Measurements from ENCODE around the gene PRKCA.

PRKCA gene

DNA sequence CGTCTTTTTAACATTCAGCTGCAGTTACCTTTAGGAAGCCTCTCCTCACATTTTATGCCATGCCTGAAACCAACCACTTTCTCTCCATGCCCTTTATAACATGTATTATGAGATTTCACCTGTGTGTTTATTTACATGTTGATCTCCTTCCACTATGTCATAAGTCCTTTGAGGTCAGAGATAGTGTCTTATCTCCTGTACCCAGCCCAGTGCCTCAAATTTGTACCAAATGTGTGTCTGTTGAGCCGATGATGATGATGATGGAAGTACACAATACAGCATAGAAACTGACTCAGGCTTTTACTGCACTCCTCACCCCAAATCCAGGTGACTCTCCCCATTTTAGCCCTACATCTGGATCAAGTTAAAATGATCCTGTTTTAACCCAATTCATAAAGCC, 353.0 kb downstream of the PRKCA start:
- TF ChIP-seq CREB1 (IDR thresholded peaks at IDR 0.05; ENCODE audit: low read depth): no peak
- no peak for TF ChIP-seq RAD21 (IDR thresholded peaks at IDR 0.05; ENCODE audit: low read depth)
- no peak for TF ChIP-seq EP300 (IDR thresholded peaks at IDR 0.05; ENCODE audit: borderline replicate concordance)
- TF ChIP-seq FOXM1 (IDR thresholded peaks at IDR 0.05; ENCODE audit: borderline replicate concordance, low read depth): no peak
- TF ChIP-seq NFIC (IDR thresholded peaks at IDR 0.05): no peak
- TF ChIP-seq TEAD4 (IDR thresholded peaks at IDR 0.05): no peak

DNA sequence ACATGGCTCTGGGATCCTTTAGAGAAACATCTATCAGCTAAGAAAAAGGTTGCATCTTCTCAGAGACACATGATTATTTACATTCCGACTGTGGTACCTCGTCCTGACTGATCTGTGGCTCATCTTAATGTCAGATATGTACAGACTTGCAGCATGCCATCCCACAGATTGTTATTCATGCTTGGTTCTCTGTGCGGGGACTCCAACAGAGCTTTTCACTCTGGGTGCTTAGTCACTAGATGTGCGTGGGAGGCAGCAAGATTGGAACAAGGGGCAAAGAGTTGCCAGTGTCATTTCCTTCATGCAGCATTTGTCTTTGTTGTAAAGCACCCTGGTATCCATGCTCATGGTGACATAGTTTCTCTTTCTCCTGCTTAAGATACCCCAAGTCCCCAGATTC, 353.4 kb downstream of the PRKCA start:
- no peak for TF ChIP-seq TEAD4 (IDR thresholded peaks at IDR 0.05)
- TF ChIP-seq TAF1 (IDR thresholded peaks at IDR 0.05; ENCODE audit: low read depth): no peak
- no peak for TF ChIP-seq EGR1 (IDR thresholded peaks at IDR 0.05)
- no peak for TF ChIP-seq NFIC (IDR thresholded peaks at IDR 0.05)
- no peak for TF ChIP-seq TCF12 (IDR thresholded peaks at IDR 0.05; ENCODE audit: low read depth)
- no peak for TF ChIP-seq CREB1 (IDR thresholded peaks at IDR 0.05; ENCODE audit: low read depth)
- no peak for TF ChIP-seq ZBTB7A (IDR thresholded peaks at IDR 0.05; ENCODE audit: low read depth)
- TF ChIP-seq RAD21 (IDR thresholded peaks at IDR 0.05; ENCODE audit: low read depth): no peak
- TF ChIP-seq, protein P1, sequence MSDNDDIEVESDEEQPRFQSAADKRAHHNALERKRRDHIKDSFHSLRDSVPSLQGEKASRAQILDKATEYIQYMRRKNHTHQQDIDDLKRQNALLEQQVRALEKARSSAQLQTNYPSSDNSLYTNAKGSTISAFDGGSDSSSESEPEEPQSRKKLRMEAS (IDR thresholded peaks at IDR 0.05): no peak
- TF ChIP-seq, protein P2, sequence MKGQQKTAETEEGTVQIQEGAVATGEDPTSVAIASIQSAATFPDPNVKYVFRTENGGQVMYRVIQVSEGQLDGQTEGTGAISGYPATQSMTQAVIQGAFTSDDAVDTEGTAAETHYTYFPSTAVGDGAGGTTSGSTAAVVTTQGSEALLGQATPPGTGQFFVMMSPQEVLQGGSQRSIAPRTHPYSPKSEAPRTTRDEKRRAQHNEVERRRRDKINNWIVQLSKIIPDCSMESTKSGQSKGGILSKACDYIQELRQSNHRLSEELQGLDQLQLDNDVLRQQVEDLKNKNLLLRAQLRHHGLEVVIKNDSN (IDR thresholded peaks at IDR 0.05): no peak
- no peak for TF ChIP-seq EP300 (IDR thresholded peaks at IDR 0.05; ENCODE audit: borderline replicate concordance)
- no peak for TF ChIP-seq CEBPB (IDR thresholded peaks at IDR 0.05)
- TF ChIP-seq FOXM1 (IDR thresholded peaks at IDR 0.05; ENCODE audit: borderline replicate concordance, low read depth): no peak
- TF ChIP-seq, protein P3, sequence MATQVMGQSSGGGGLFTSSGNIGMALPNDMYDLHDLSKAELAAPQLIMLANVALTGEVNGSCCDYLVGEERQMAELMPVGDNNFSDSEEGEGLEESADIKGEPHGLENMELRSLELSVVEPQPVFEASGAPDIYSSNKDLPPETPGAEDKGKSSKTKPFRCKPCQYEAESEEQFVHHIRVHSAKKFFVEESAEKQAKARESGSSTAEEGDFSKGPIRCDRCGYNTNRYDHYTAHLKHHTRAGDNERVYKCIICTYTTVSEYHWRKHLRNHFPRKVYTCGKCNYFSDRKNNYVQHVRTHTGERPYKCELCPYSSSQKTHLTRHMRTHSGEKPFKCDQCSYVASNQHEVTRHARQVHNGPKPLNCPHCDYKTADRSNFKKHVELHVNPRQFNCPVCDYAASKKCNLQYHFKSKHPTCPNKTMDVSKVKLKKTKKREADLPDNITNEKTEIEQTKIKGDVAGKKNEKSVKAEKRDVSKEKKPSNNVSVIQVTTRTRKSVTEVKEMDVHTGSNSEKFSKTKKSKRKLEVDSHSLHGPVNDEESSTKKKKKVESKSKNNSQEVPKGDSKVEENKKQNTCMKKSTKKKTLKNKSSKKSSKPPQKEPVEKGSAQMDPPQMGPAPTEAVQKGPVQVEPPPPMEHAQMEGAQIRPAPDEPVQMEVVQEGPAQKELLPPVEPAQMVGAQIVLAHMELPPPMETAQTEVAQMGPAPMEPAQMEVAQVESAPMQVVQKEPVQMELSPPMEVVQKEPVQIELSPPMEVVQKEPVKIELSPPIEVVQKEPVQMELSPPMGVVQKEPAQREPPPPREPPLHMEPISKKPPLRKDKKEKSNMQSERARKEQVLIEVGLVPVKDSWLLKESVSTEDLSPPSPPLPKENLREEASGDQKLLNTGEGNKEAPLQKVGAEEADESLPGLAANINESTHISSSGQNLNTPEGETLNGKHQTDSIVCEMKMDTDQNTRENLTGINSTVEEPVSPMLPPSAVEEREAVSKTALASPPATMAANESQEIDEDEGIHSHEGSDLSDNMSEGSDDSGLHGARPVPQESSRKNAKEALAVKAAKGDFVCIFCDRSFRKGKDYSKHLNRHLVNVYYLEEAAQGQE (IDR thresholded peaks at IDR 0.05; ENCODE audit: low read depth): no peak
- TF ChIP-seq YY1 (IDR thresholded peaks at IDR 0.05; ENCODE audit: low read depth): no peak

DNA sequence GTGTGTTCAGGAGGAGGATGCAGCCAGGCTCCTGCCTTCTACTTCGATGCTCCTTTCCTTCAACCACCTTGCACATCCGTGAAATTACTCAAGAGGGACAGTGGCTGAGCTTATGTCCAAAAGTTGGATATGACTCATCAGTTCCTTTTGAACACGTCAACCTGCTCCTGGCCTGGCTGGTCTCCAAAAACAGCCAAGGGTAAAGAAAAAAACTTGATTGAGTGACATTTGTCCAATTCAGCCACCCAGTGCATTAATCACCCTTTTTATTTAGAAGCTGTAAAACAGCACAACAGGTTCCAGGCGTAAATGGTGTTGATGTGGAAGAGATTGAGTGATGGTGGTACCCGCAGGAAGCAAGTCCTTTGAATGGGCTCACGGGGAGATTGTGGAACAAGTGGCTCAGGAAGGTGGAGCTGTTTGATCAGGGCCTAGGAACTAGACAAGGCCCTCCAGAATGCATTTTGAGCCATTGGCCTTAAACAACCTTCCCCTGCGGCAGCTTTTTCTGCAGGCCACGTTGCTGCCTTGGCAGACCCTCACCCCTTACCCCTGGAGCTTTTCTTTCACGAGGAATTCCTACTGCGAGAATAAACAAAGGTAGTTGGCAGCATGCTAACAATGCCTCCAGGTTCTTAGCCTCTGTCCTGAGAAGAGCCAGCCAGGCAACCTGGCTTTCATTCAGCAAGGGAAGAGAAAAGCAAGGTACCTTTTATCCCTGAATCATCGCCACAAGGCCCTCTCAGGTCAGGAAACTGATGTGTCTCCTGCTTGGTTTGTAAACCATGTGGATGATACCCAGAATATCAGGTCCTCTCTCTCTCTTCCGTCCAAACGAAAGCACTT, 359.2 kb downstream of the PRKCA start:
- TF ChIP-seq RAD21 (IDR thresholded peaks at IDR 0.05; ENCODE audit: low read depth) (no peak), NFIC (IDR thresholded peaks at IDR 0.05) (peak; percentile 71)

DNA sequence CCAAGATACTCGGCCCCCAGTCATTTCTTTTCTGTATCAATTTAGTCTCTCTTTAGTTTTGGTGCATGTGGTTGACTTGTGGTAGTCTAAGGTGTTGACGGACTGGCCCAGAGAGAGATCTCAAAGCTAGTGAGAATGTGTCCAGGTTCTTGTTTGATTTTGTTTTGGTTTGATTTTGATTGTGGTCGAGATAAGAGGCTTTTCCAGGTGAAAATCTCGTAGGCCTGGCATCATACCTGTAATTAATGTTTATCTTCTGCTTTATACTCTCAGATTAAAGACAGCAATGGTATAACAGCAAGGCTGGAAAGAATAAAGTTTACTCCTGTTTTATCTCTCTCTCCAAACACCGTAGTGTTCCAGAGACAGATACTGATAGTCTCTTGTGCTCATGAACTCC, 360.1 kb downstream of the PRKCA start:
- TF ChIP-seq TCF12 (IDR thresholded peaks at IDR 0.05; ENCODE audit: low read depth): no peak
- TF ChIP-seq RAD21 (IDR thresholded peaks at IDR 0.05; ENCODE audit: low read depth): no peak
- TF ChIP-seq, protein P1 (IDR thresholded peaks at IDR 0.05): no peak
- TF ChIP-seq TAF1 (IDR thresholded peaks at IDR 0.05; ENCODE audit: low read depth): no peak
- TF ChIP-seq EP300 (IDR thresholded peaks at IDR 0.05; ENCODE audit: borderline replicate concordance): no peak
- TF ChIP-seq, protein P2 (IDR thresholded peaks at IDR 0.05): no peak
- TF ChIP-seq EGR1 (IDR thresholded peaks at IDR 0.05): no peak
- no peak for TF ChIP-seq YY1 (IDR thresholded peaks at IDR 0.05; ENCODE audit: low read depth)

DNA sequence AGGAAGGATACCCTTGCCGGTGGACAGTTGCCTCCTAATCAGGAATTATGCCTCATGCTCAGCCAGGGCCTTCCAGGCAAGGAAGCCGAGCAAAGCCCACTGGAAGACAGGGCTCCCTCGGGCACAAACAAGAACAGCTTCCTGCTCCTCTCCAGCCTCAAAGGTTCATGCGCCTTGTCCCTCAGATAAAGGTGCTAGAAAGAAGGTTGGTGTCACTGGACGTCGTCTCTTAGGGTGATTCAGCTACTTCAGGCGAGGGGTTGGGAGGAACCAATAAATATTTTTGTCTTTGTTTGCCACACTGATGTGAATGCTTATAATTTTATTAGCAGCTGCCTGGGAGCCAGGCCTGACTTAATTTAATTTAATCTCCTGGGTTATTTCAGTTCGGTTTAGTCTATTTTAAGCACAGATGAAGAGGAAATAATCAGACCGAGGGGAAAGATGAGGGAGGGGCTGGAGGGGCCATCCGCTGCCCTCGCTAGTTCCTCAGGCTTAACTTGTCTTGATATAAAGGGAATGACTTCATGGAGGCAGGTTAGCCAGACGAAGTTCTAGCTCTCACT, 360.7 kb downstream of the PRKCA start:
- no peak for TF ChIP-seq TAF1 (IDR thresholded peaks at IDR 0.05; ENCODE audit: low read depth)
- TF ChIP-seq TEAD4 (IDR thresholded peaks at IDR 0.05): no peak
- TF ChIP-seq, protein P1 (IDR thresholded peaks at IDR 0.05): no peak

DNA sequence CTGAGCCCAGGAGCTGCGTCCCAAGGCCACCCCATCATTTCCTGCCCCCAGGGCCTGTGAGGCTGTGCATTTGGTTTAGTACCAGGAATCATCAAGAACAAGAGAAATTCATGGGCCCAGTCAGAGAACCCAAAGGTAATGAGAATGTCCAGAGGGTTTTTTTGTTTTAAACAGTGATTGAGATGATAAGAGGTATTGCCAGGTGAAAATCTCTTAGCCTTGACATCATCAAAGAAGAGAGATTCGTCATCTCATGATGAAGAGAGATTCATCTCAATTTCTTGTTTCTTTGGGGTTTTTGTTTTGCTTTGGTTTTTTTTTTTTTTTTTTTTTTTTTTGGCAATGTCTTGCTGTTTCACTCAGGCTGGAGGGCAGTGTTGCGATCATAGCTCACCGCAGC, 361.9 kb downstream of the PRKCA start:
- TF ChIP-seq, protein P1 (IDR thresholded peaks at IDR 0.05): no peak
- TF ChIP-seq, protein P2 (IDR thresholded peaks at IDR 0.05): no peak
- TF ChIP-seq EGR1 (IDR thresholded peaks at IDR 0.05) (no peak), TAF1 (IDR thresholded peaks at IDR 0.05; ENCODE audit: low read depth) (no peak), FOXM1 (IDR thresholded peaks at IDR 0.05; ENCODE audit: borderline replicate concordance, low read depth) (no peak), CEBPB (IDR thresholded peaks at IDR 0.05) (no peak), EP300 (IDR thresholded peaks at IDR 0.05; ENCODE audit: borderline replicate concordance) (no peak), YY1 (IDR thresholded peaks at IDR 0.05; ENCODE audit: low read depth) (no peak), RAD21 (IDR thresholded peaks at IDR 0.05; ENCODE audit: low read depth) (no peak), NFIC (IDR thresholded peaks at IDR 0.05) (no peak), ZBTB7A (IDR thresholded peaks at IDR 0.05; ENCODE audit: low read depth) (no peak), CREB1 (IDR thresholded peaks at IDR 0.05; ENCODE audit: low read depth) (no peak), TCF12 (IDR thresholded peaks at IDR 0.05; ENCODE audit: low read depth) (no peak), TEAD4 (IDR thresholded peaks at IDR 0.05) (no peak)
- TF ChIP-seq, protein P3 (IDR thresholded peaks at IDR 0.05; ENCODE audit: low read depth): no peak
